Ectodermal cell (in vitro differentiated cells): ENCODE data around the gene SLC38A9.

Experiments
- H3K27ac ChIP-seq: 2 replicates; pipeline ENCODE4 v1.7.0; 2013; ENCODE audit warnings: mild to moderate bottlenecking, low read depth, low read length; ENCODE audit not compliant: insufficient read depth, poor library complexity, severe bottlenecking
- H3K27me3 ChIP-seq: 2 replicates; pipeline ENCODE4 v1.7.0; 2013; ENCODE audit warnings: mild to moderate bottlenecking, low read length; ENCODE audit not compliant: insufficient read depth, control insufficient read depth, poor library complexity, severe bottlenecking
- H3K36me3 ChIP-seq: one replicate; pipeline ENCODE4 v1.7.0; 2013; ENCODE audit warnings: low read length; ENCODE audit not compliant: control insufficient read depth, insufficient read depth
- H3K4me1 ChIP-seq: one replicate; pipeline ENCODE4 v1.7.0; 2013; ENCODE audit warnings: low read length; ENCODE audit not compliant: control insufficient read depth, insufficient read depth
- H3K4me3 ChIP-seq: 2 replicates; pipeline ENCODE4 v1.7.0; 2013; ENCODE audit warnings: low read depth, low read length, control low read depth; ENCODE audit not compliant: insufficient read depth
- H3K9me3 ChIP-seq: 2 replicates; pipeline ENCODE4 v1.7.0; 2013; ENCODE audit warnings: mild to moderate bottlenecking, low read length, moderate library complexity; ENCODE audit not compliant: control insufficient read depth
- WGBS, 2 experiments: methylation state at CpG; one replicate each; pipeline ENCODE4 v1.1.7; 2013; ENCODE audit warnings: missing lambda C conversion rate in 2 of 2; 5-methylcytosine and 5-hydroxymethylcytosine counted together

SLC38A9 gene

GRCh38 chr5:55601628-55602027 lies 110.5 kb downstream of the SLC38A9 start:
- H3K4me3 ChIP-seq, result no peak overlapping the region
- WGBS, 2 experiments, result 91 to 92% methylated on average over 1 of the region's 1 CpG
- H3K27me3 ChIP-seq, result no peaks in the 10 kb centered on the region
- H3K4me1 ChIP-seq, result peaks cover 24% of the 10 kb centered on the region
- H3K27ac ChIP-seq, result peak overlapping the region; percentile 60
- H3K9me3 ChIP-seq, result no peaks in the 10 kb centered on the region
- no peaks in the 10 kb centered on the region for H3K36me3 ChIP-seq

GRCh38 chr5:55601204-55601618 lies 110.9 kb downstream of the SLC38A9 start:
- Histone ChIP-seq H3K4me3 (no peak overlapping the region), H3K27ac (peak overlapping the region; percentile 60), H3K27me3 (no peaks in the 10 kb centered on the region), H3K9me3 (no peaks in the 10 kb centered on the region), H3K36me3 (no peaks in the 10 kb centered on the region), H3K4me1 (peaks cover 24% of the 10 kb centered on the region)
- WGBS, 2 experiments, result 57 to 62% methylated on average over 7 to 8 of the region's 8 CpGs

- no peak overlapping the region for H3K4me3 ChIP-seq
- no peaks in the 10 kb centered on the region for H3K36me3 ChIP-seq
- H3K27ac ChIP-seq, result no peak overlapping the region
- WGBS, 2 experiments, result 73 to 81% methylated on average over 6 of the region's 6 CpGs
- no peaks in the 10 kb centered on the region for H3K27me3 ChIP-seq
- H3K4me1 ChIP-seq, result peaks cover 24% of the 10 kb centered on the region
- H3K9me3 ChIP-seq, result no peaks in the 10 kb centered on the region
Observed at GRCh38 chr5:55600497-55601203, 111.5 kb downstream of the SLC38A9 start.

- Histone ChIP-seq H3K4me1 (peaks cover 24% of the 10 kb centered on the region), H3K9me3 (no peaks in the 10 kb centered on the region), H3K4me3 (no peak overlapping the region), H3K27me3 (no peaks in the 10 kb centered on the region), H3K27ac (no peak overlapping the region), H3K36me3 (no peaks in the 10 kb centered on the region)
- WGBS, 2 experiments, result 92 to 94% methylated on average over 3 of the region's 3 CpGs
Observed at GRCh38 chr5:55600086-55600485, 112.0 kb downstream of the SLC38A9 start.

GRCh38 chr5:55599148-55600050 lies 112.7 kb downstream of the SLC38A9 start:
- Histone ChIP-seq H3K4me1 (peaks cover 24% of the 10 kb centered on the region), H3K9me3 (no peaks in the 10 kb centered on the region), H3K27me3 (no peaks in the 10 kb centered on the region), H3K4me3 (no peak overlapping the region), H3K27ac (no peak overlapping the region), H3K36me3 (no peaks in the 10 kb centered on the region)
- 90 to 91% methylated on average over 8 of the region's 8 CpGs for WGBS, 2 experiments

GRCh38 chr5:55597014-55597981 lies 114.8 kb downstream of the SLC38A9 start:
- no peak overlapping the region for H3K27ac ChIP-seq
- H3K9me3 ChIP-seq, result no peaks in the 10 kb centered on the region
- peaks cover 22% of the 10 kb centered on the region for H3K4me1 ChIP-seq
- whole genome bisulfite sequencing, 2 experiments, result 89 to 96% methylated on average over 7 of the region's 7 CpGs
- H3K36me3 ChIP-seq, result no peaks in the 10 kb centered on the region
- no peak overlapping the region for H3K4me3 ChIP-seq
- H3K27me3 ChIP-seq, result no peaks in the 10 kb centered on the region

- WGBS, 2 experiments, result 71 to 79% methylated on average over 2 of the region's 2 CpGs
- Histone ChIP-seq H3K36me3 (no peaks in the 10 kb centered on the region), H3K4me3 (no peak overlapping the region), H3K9me3 (no peaks in the 10 kb centered on the region), H3K27me3 (no peaks in the 10 kb centered on the region), H3K4me1 (peaks cover 7% of the 10 kb centered on the region), H3K27ac (no peak overlapping the region)
Observed at GRCh38 chr5:55594671-55595070, 117.5 kb downstream of the SLC38A9 start.

GRCh38 chr5:55593115-55593472 lies 119.0 kb downstream of the SLC38A9 start:
- Histone ChIP-seq H3K9me3 (no peaks in the 10 kb centered on the region), H3K36me3 (no peaks in the 10 kb centered on the region), H3K4me3 (no peak overlapping the region), H3K4me1 (peaks cover 7% of the 10 kb centered on the region), H3K27ac (no peak overlapping the region), H3K27me3 (no peaks in the 10 kb centered on the region)
- WGBS, 2 experiments, result 67 to 74% methylated on average over 3 of the region's 3 CpGs

GRCh38 chr5:55592388-55593114 lies 119.6 kb downstream of the SLC38A9 start:
- Histone ChIP-seq H3K4me1 (peaks cover 7% of the 10 kb centered on the region), H3K27me3 (no peaks in the 10 kb centered on the region), H3K4me3 (no peak overlapping the region), H3K9me3 (no peaks in the 10 kb centered on the region), H3K27ac (no peak overlapping the region), H3K36me3 (no peaks in the 10 kb centered on the region)
- WGBS, 2 experiments, result 100% methylated on average over 4 to 5 of the region's 5 CpGs
